ENCODE data around the gene FBXW10B.

GRCh38 chr17:15659663-15660062, 40.2 kb upstream of the FBXW10B start:
- TF ChIP-seq FOXA1 (IDR thresholded peaks at IDR 0.05), result no peak
- no peak for TF ChIP-seq SP1 (IDR thresholded peaks at IDR 0.05)
- no peak for TF ChIP-seq FOXM1 (IDR thresholded peaks at IDR 0.05; ENCODE audit: borderline replicate concordance)
- no peak for TF ChIP-seq ZNF384 (IDR thresholded peaks at IDR 0.05)
- no peak for TF ChIP-seq BHLHE40 (IDR thresholded peaks at IDR 0.05; ENCODE audit: borderline replicate concordance)
- TF ChIP-seq ELF4 (IDR thresholded peaks at IDR 0.05), result no peak
